RWPE2 (cell line): Measurements from ENCODE around the gene HSPB6.

ENCODE experiments used
- ATAC-seq: fragments of 200-7000 bp; cut with Tn5 transposase; 3 replicates; pipeline ENCODE4 v1.9.1; 2021; ENCODE audit warnings: low read depth
- DNase-seq: peaks from one replicate; pipeline ENCODE4 v3.0.0-alpha.2; 2020; ENCODE audit warnings: low spot score
- H3K27ac ChIP-seq: fragments of 450-650 bp; 2 replicates; pipeline ENCODE4 v1.5.1; 2017; ENCODE audit warnings: mild to moderate bottlenecking; ENCODE audit not compliant: poor library complexity, severe bottlenecking
- H3K27me3 ChIP-seq: fragments of 250-450 bp; sonication (Bioruptor Pico); 2 replicates; pipeline ENCODE4 v1.5.1; 2021; ENCODE audit warnings: mild to moderate bottlenecking, moderate library complexity; ENCODE audit not compliant: insufficient read depth, poor library complexity, severe bottlenecking
- H3K36me3 ChIP-seq: fragments of 250-450 bp; sonication (Bioruptor Pico); 2 replicates; pipeline ENCODE4 v1.5.1; 2020; ENCODE audit warnings: low read depth, mild to moderate bottlenecking, moderate library complexity
- H3K4me1 ChIP-seq: fragments of 250-450 bp; sonication (Bioruptor Pico); 2 replicates; pipeline ENCODE4 v1.5.1; 2021; ENCODE audit warnings: mild to moderate bottlenecking, moderate library complexity; ENCODE audit not compliant: insufficient read depth, poor library complexity, severe bottlenecking
- H3K4me3 ChIP-seq: fragments of 250-450 bp; sonication (Bioruptor Pico); 2 replicates; pipeline ENCODE4 v1.5.1; 2021; ENCODE audit warnings: mild to moderate bottlenecking, moderate library complexity; ENCODE audit not compliant: severe bottlenecking
- H3K9me3 ChIP-seq: fragments of 250-450 bp; sonication (Bioruptor Pico); 2 replicates; pipeline ENCODE4 v1.5.1; 2021; ENCODE audit warnings: mild to moderate bottlenecking, moderate library complexity; ENCODE audit not compliant: severe bottlenecking
- CTCF ChIP-seq: fragments of 450-650 bp; IDR thresholded peaks from one replicate; pipeline ENCODE4 v1.5.1; 2017; ENCODE audit warnings: mild to moderate bottlenecking, moderate library complexity; ENCODE audit not compliant: poor library complexity, severe bottlenecking

HSPB6 gene

GRCh38 chr19:35733180-35734125 is 23.4 kb downstream of the HSPB6 start:
- H3K27me3 ChIP-seq, result no peaks in the 10 kb centered on the region
- H3K4me1 ChIP-seq, result no peaks in the 10 kb centered on the region
- peaks cover 88% of the 10 kb centered on the region for H3K36me3 ChIP-seq
- no peaks in the 10 kb centered on the region for H3K9me3 ChIP-seq
- H3K4me3 ChIP-seq, result no peak overlapping the region
- no peak for DNase-seq
- ATAC-seq, result no peak
- no peak for TF ChIP-seq CTCF
- no peak overlapping the region for H3K27ac ChIP-seq

- TF ChIP-seq CTCF, result no peak
- H3K9me3 ChIP-seq, result no peaks in the 10 kb centered on the region
- H3K4me3 ChIP-seq, result no peak overlapping the region
- ATAC-seq, result no peak
- H3K27me3 ChIP-seq, result no peaks in the 10 kb centered on the region
- no peak overlapping the region for H3K27ac ChIP-seq
- H3K4me1 ChIP-seq, result no peaks in the 10 kb centered on the region
- DNase-seq, result no peak
- H3K36me3 ChIP-seq, result peaks cover 87% of the 10 kb centered on the region
Observed at GRCh38 chr19:35732540-35733179, 24.2 kb downstream of the HSPB6 start.

DNA sequence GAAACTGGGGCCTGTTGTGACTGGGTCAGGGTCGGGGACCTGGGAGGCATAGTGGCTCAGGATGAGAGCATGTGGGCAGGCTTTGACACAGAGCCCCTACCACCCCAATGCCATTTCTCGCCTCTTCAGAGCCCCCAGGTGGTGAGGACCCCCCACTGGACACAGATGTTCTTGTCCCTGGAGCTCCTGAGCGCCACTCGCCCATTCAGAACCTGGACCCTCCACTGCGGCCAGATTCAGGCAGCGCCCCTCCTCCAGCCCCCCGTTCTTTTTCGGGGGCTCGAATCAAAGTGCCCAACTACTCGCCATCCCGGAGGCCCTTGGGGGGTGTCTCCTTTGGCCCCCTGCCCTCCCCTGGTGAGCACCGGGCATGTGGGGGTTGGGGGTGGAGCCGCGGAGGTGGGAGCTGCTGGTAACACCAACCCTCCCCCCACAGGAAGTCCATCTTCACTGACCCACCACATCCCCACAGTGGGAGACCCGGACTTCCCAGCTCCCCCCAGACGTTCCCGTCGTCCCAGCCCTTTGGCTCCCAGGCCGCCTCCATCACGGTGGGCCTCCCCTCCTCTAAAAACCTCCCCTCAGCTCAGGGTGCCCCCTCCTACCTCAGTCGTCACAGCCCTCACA is 24.9 kb downstream of the HSPB6 start:
- H3K36me3 ChIP-seq, result peaks cover 87% of the 10 kb centered on the region
- no peaks in the 10 kb centered on the region for H3K4me1 ChIP-seq
- TF ChIP-seq CTCF, result no peak
- no peak for ATAC-seq
- H3K27me3 ChIP-seq, result no peaks in the 10 kb centered on the region
- no peak for DNase-seq
- no peak overlapping the region for H3K27ac ChIP-seq
- no peaks in the 10 kb centered on the region for H3K9me3 ChIP-seq
- H3K4me3 ChIP-seq, result no peak overlapping the region

DNA sequence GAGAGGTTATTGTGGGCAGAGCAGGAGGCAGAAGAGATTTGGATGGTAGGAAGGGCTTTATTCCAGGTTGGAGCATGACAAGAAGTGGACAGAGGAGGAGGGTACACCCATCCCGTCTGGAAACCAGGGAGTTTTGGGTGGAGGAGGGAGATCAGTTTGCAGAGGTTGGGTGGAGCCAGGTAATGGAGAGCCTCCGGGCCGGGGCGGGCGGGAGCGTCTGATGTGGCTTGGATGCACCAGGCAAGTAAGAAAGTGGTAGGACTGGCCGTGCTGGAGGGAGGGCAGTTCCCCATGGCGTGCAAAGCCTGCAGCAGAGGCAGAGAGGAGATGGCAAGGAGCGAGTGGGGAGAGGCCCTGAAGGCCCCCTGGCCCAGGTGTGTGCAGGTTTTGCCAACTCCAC is 25.5 kb downstream of the HSPB6 start:
- H3K4me3 ChIP-seq, result no peak overlapping the region
- H3K36me3 ChIP-seq, result peaks cover 87% of the 10 kb centered on the region
- DNase-seq (no peak), ATAC-seq (no peak)
- no peaks in the 10 kb centered on the region for H3K27me3 ChIP-seq
- H3K27ac ChIP-seq, result no peak overlapping the region
- TF ChIP-seq CTCF, result no peak
- H3K9me3 ChIP-seq, result no peaks in the 10 kb centered on the region
- no peaks in the 10 kb centered on the region for H3K4me1 ChIP-seq
